IMR-90 (cell line): Measurements from ENCODE around the gene APBB1IP. TPM values are rescaled to one million over a fixed set of nuclear protein-coding genes. Genes with fewer than 3 reads are reported as not detected.
A peak's percentile ranks its signal among the peaks of the same experiment; 100 is the strongest.
"Not testable (repeated sequence)": the region's sequence is repeated elsewhere in the genome, so short reads cannot be mapped to it uniquely, and the experiment has no call there.

Experiments used
- ATAC-seq: fragments of 200-7000 bp; cut with Tn5 transposase; 2 replicates; pipeline ENCODE4 v1.9.1; 2020; ENCODE audit warnings: low read depth, mild to moderate bottlenecking, moderate library complexity
- BruUV-seq: library from RNA; stranded (reverse); fragments of 400-500 nt; replicated peaks from 2 replicates; lab custom pipeline; 2021; lab: Mats Ljungman, UMichigan
- CTCF ChIA-PET: fragments of 300-600 bp; formaldehyde crosslinking; extraction: SDS; loops from one replicate; lab custom pipeline; 2021; ENCODE audit warnings: antibody characterized with exemption; lab: Yijun Ruan, JAX
- POLR2A ChIA-PET: fragments of 300-600 bp; sonication (Branson Sonifier 250); formaldehyde crosslinking; loops from one replicate; lab custom pipeline; 2022; ENCODE audit warnings: antibody characterized with exemption; ENCODE audit not compliant: unreplicated experiment; lab: Charles Lee
- DNase-seq: peaks from one replicate; pipeline ENCODE4 v3.0.0; 2013
- H2AFZ ChIP-seq: replicated peaks from 2 replicates; pipeline ENCODE3; 2013; ENCODE audit warnings: low read length, mild to moderate bottlenecking; ENCODE audit not compliant: poor library complexity
- H2AK5ac ChIP-seq: 2 replicates; pipeline ENCODE4 v1.6.1; 2013; ENCODE audit warnings: low read depth, low read length, inconsistent platforms
- H2AK9ac ChIP-seq: replicated peaks from 2 replicates; pipeline ENCODE3; 2013; ENCODE audit warnings: mild to moderate bottlenecking, low read depth, low read length, moderate library complexity; ENCODE audit not compliant: poor library complexity
- H2BK120ac ChIP-seq: 2 replicates; pipeline ENCODE4 v1.6.1; 2013; ENCODE audit warnings: low read depth, low read length, inconsistent platforms
- H2BK15ac ChIP-seq: 3 replicates; pipeline ENCODE4 v1.6.1; 2013; ENCODE audit warnings: low read depth, low read length, inconsistent platforms
- H2BK20ac ChIP-seq: 2 replicates; pipeline ENCODE4 v1.6.1; 2013; ENCODE audit warnings: low read depth, mild to moderate bottlenecking, inconsistent platforms, low read length, moderate library complexity
- H2BK5ac ChIP-seq: 2 replicates; pipeline ENCODE4 v1.6.1; 2013; ENCODE audit warnings: mild to moderate bottlenecking, low read depth, low read length, inconsistent platforms; ENCODE audit not compliant: poor library complexity, severe bottlenecking
- H3K14ac ChIP-seq: replicated peaks from 2 replicates; pipeline ENCODE4 v1.6.1; 2013; ENCODE audit warnings: low read depth, low read length, inconsistent platforms
- H3K18ac ChIP-seq: 2 replicates; pipeline ENCODE4 v1.6.1; 2013; ENCODE audit warnings: low read depth, low read length, control low read depth
- H3K23ac ChIP-seq: 2 replicates; pipeline ENCODE4 v1.6.1; 2013; ENCODE audit warnings: low read depth, low read length, inconsistent platforms
- H3K27ac ChIP-seq: 2 replicates; pipeline ENCODE4 v1.5.1; 2013; ENCODE audit warnings: mild to moderate bottlenecking, control low read depth, low read length; ENCODE audit not compliant: insufficient read depth
- H3K27me3 ChIP-seq: 2 replicates; pipeline ENCODE4 v1.6.1; 2013; ENCODE audit warnings: low read length; ENCODE audit not compliant: control insufficient read depth, insufficient read depth
- H3K36me3 ChIP-seq: 2 replicates; pipeline ENCODE4 v1.6.1; 2013; ENCODE audit warnings: low read length, mixed read lengths; ENCODE audit not compliant: control insufficient read depth, insufficient read depth
- H3K4ac ChIP-seq: 2 replicates; pipeline ENCODE4 v1.6.1; 2013; ENCODE audit warnings: low read depth, low read length, inconsistent platforms
- H3K4me1 ChIP-seq: 2 replicates; pipeline ENCODE4 v1.6.1; 2013; ENCODE audit warnings: low read length, mixed read lengths; ENCODE audit not compliant: control insufficient read depth, insufficient read depth
- H3K4me2 ChIP-seq: 2 replicates; pipeline ENCODE4 v1.6.1; 2013; ENCODE audit warnings: low read depth, mild to moderate bottlenecking, control low read depth, low read length, moderate library complexity
- H3K4me3 ChIP-seq: 2 replicates; pipeline ENCODE4 v1.5.1; 2013; ENCODE audit warnings: low read depth, mild to moderate bottlenecking, control low read depth, low read length, moderate library complexity; ENCODE audit not compliant: insufficient read depth
- H3K56ac ChIP-seq: 2 replicates; pipeline ENCODE4 v1.6.1; 2013; ENCODE audit warnings: low read length, inconsistent platforms; ENCODE audit not compliant: insufficient read depth; ENCODE audit errors: extremely low read depth
- H3K79me1 ChIP-seq, 2 experiments: 2 replicates each; pipeline ENCODE4 v1.6.1; 2013; ENCODE audit warnings: low read length in 2 of 2, inconsistent platforms in 1 of 2, low read depth in 1 of 2
- H3K9ac ChIP-seq: 2 replicates; pipeline ENCODE4 v1.6.1; 2013; ENCODE audit warnings: low read depth, low read length, control low read depth
- H3K9me1 ChIP-seq: 2 replicates; pipeline ENCODE4 v1.6.1; 2013; ENCODE audit warnings: low read length, inconsistent platforms; ENCODE audit not compliant: insufficient read depth
- H3K9me3 ChIP-seq: 2 replicates; pipeline ENCODE4 v1.6.1; 2013; ENCODE audit warnings: low read length; ENCODE audit not compliant: control insufficient read depth, insufficient read depth
- H4K20me1 ChIP-seq: 2 replicates; pipeline ENCODE4 v1.6.1; 2013; ENCODE audit warnings: low read length, inconsistent platforms; ENCODE audit not compliant: insufficient read depth
- H4K5ac ChIP-seq: 2 replicates; pipeline ENCODE4 v1.6.1; 2013; ENCODE audit warnings: mild to moderate bottlenecking, low read depth, low read length, control low read depth
- H4K8ac ChIP-seq, 2 experiments: 2 replicates each; pipeline ENCODE4 v1.6.1; 2013; ENCODE audit warnings: low read depth in 2 of 2, low read length in 2 of 2, control low read depth in 1 of 2, inconsistent platforms in 1 of 2
- H4K91ac ChIP-seq: 2 replicates; pipeline ENCODE4 v1.6.1; 2013; ENCODE audit warnings: low read depth, low read length, inconsistent platforms; ENCODE audit not compliant: insufficient read depth
- CHD1 ChIP-seq: IDR thresholded peaks from 2 replicates; pipeline ENCODE4 v1.6.1; 2012; ENCODE audit warnings: low read depth, low read length, improper control_type of control experiment
- RCOR1 ChIP-seq: IDR thresholded peaks from 2 replicates; pipeline ENCODE4 v1.6.1; 2012; ENCODE audit warnings: mild to moderate bottlenecking, low read length, improper control_type of control experiment; ENCODE audit not compliant: insufficient replicate concordance
- WGBS, 2 experiments: methylation state at CpG; one replicate each; pipeline versions ENCODE4 v1.1.5 to v1.1.7; 2013; ENCODE audit warnings: missing lambda C conversion rate in 2 of 2; ENCODE audit not compliant: insufficient read length in 1 of 2; ENCODE audit errors: extremely low coverage in 2 of 2; 5-methylcytosine and 5-hydroxymethylcytosine counted together
- dilution Hi-C: fragments of 300-500 bp; cut with HindIII; formaldehyde crosslinking; loops from one replicate; pipeline ENCODE4 v1.14.3; 2018; ENCODE audit warnings: low sequenced_read_pairs; ENCODE audit not compliant: unreplicated experiment
- in situ Hi-C: fragments of 300-500 bp; cut with MboI; formaldehyde crosslinking; loops from 3 replicates; pipeline ENCODE4 v1.14.3; 2019; ENCODE audit warnings: low sequenced_read_pairs, inconsistent platforms, mixed read lengths
- intact Hi-C: fragments of 100-400 bp; cut with micrococcal nuclease; formaldehyde crosslinking; loops from 2 replicates; pipeline ENCODE4 v1.10.0; 2022
- polyA plus RNA-seq, 3 experiments: library from polyadenylated mRNA; depleted of rRNA; stranded (reverse); fragments of >200 nt; gene quantifications; 2 replicates each; pipeline ENCODE4 v1.2.3, GENCODE V29; 2012; ENCODE audit warnings: low replicate concordance in 1 of 3
- total RNA-seq: library from RNA; depleted of rRNA; stranded (reverse); fragments of >200 nt; gene quantifications from 2 replicates; pipeline ENCODE4 v1.2.3, GENCODE V29; 2012

The APBB1IP gene
- total and polyA plus RNA-seq, 2 of the 4 experiments (the other 2 are of a cell fraction): not detected

GRCh38 chr10:26593896-26594295 is 155.8 kb downstream of the APBB1IP start:
- Histone ChIP-seq H3K56ac (no peak overlapping the region), H2AFZ (no peak overlapping the region), H3K9me3 (no peaks in the 10 kb centered on the region; the same call in 1 of the 2 replicates), H4K5ac (no peak overlapping the region), H2BK15ac (no peak overlapping the region), H4K20me1 (no peaks in the 10 kb centered on the region), H3K14ac (no peak overlapping the region), H2BK120ac (no peak overlapping the region), H2BK20ac (no peak overlapping the region), H3K23ac (no peak overlapping the region), H3K79me1 (no peaks in the 10 kb centered on the region), H3K4me3 (no peak overlapping the region), H3K4ac (no peak overlapping the region), H2BK5ac (no peak overlapping the region), H4K8ac (no peak overlapping the region), H4K91ac (no peak overlapping the region), H3K36me3 (no peaks in the 10 kb centered on the region), H2AK9ac (no peak overlapping the region), H3K9ac (no peak overlapping the region), H3K9me1 (no peaks in the 10 kb centered on the region), H3K4me1 (no peaks in the 10 kb centered on the region), H3K18ac (no peak overlapping the region), H3K4me2 (no peak overlapping the region), H3K27ac (no peak overlapping the region), H3K27me3 (no peaks in the 10 kb centered on the region), H2AK5ac (no peak overlapping the region)
- DNase-seq: no peak
- TF ChIP-seq CHD1 (no peak), RCOR1 (no peak)
- ChIA-PET POLR2A (no interaction called here), CTCF (no interaction called here)
- BruUV-seq: no TSS peak
- no CpG with 5 or more reads among the region's 19 CpGs for WGBS, 2 experiments
- dilution Hi-C loops (no loop called here), intact Hi-C loops (no loop called here), in situ Hi-C loops (no loop called here)
- ATAC-seq: no peak

DNA sequence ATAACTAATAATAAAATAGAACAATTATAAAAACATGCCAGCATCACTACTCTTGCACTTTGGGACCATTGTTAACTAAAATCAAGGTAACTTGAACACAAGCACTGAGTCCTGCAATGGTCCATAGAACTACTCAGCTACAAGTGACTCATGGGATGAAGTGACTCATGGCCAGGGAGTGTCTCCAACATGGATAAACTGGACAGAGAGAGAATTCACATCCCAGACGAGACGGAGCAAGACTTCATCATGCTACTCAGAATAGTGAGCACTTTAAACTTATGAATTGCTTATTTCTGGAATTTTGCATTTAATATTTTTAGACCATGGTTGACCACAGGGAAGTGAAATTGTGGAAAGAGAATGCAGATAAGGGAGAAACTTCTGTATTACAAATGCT is 165.1 kb downstream of the APBB1IP start:
- H4K8ac ChIP-seq, H2AK9ac ChIP-seq, CTCF ChIA-PET, H3K4me1 ChIP-seq, H3K56ac ChIP-seq, intact Hi-C loops, BruUV-seq, H4K91ac ChIP-seq, DNase-seq, H2BK5ac ChIP-seq, H3K18ac ChIP-seq, H3K23ac ChIP-seq, H4K5ac ChIP-seq, H3K27ac ChIP-seq, H2BK120ac ChIP-seq, H3K9ac ChIP-seq, POLR2A ChIA-PET, H3K9me1 ChIP-seq, H3K79me1 ChIP-seq, H3K4me3 ChIP-seq, H2BK20ac ChIP-seq, H3K14ac ChIP-seq, H4K20me1 ChIP-seq, H3K36me3 ChIP-seq, H2AFZ ChIP-seq, H2AK5ac ChIP-seq, in situ Hi-C loops, H3K27me3 ChIP-seq, H3K4me2 ChIP-seq, H2BK15ac ChIP-seq, H3K4ac ChIP-seq, H3K9me3 ChIP-seq, dilution Hi-C loops: not testable (repeated sequence)
- no CpG with 5 or more reads among the region's 2 CpGs for WGBS, 2 experiments
- ATAC-seq: peak; percentile 72; the same call in 1 of the 2 replicates
